ENCODE results near the gene DHCR24.

The DHCR24 gene

GRCh38 chr1:54816951-54817350, 70.0 kb downstream of the DHCR24 start:
- DNase-seq (ENCODE audit: extremely low spot score), result no peak
- POLR2A ChIA-PET, result no interaction called here
- TF ChIP-seq HDGF (IDR thresholded peaks at IDR 0.05; ENCODE audit: borderline replicate concordance), result no peak
- no peak for TF ChIP-seq CTBP1 (IDR thresholded peaks at IDR 0.05; ENCODE audit: borderline replicate concordance)
- no peak for TF ChIP-seq FOXM1 (IDR thresholded peaks at IDR 0.05; ENCODE audit: borderline replicate concordance)
- no peak for TF ChIP-seq PKNOX1 (IDR thresholded peaks at IDR 0.05)
- TF ChIP-seq SP1 (IDR thresholded peaks at IDR 0.05), result no peak
- no peak for TF ChIP-seq TARDBP (IDR thresholded peaks at IDR 0.05)
- TF ChIP-seq NFRKB (IDR thresholded peaks at IDR 0.05), result no peak
- no peak for TF ChIP-seq FOXK2 (IDR thresholded peaks at IDR 0.05)
- TF ChIP-seq ELF4 (IDR thresholded peaks at IDR 0.05), result no peak
- no peak for TF ChIP-seq BHLHE40 (IDR thresholded peaks at IDR 0.05; ENCODE audit: borderline replicate concordance)
- no peak for TF ChIP-seq ZNF384 (IDR thresholded peaks at IDR 0.05)
- TF ChIP-seq LEF1 (IDR thresholded peaks at IDR 0.05; ENCODE audit: borderline replicate concordance), result no peak
- TF ChIP-seq L3MBTL2 (conservative IDR thresholded peaks at IDR 0.05), result no peak
- no peak for TF ChIP-seq FOXA1 (IDR thresholded peaks at IDR 0.05)
- TF ChIP-seq SUZ12 (IDR thresholded peaks at IDR 0.05), result no peak
- no peak for TF ChIP-seq ARNT (IDR thresholded peaks at IDR 0.05)
- CTCF ChIA-PET, result no interaction called here

GRCh38 chr1:54816130-54816529, 70.9 kb downstream of the DHCR24 start:
- CTCF ChIA-PET, result no interaction called here

GRCh38 chr1:54815086-54815876, 71.7 kb downstream of the DHCR24 start:
- CTCF ChIA-PET, result interaction anchor here (1.0 kb wide), 1 partner anchor 694 kb away, joined by 4 read pairs; no protein-coding TSS in a partner anchor

More at GRCh38 chr1:54816130-54816529, 70.9 kb downstream of the DHCR24 start:
- DNase-seq (ENCODE audit: extremely low spot score), result no peak
- POLR2A ChIA-PET, result no interaction called here
- TF ChIP-seq FOXA1 (IDR thresholded peaks at IDR 0.05), result no peak
- TF ChIP-seq TARDBP (IDR thresholded peaks at IDR 0.05), result no peak
- TF ChIP-seq SP1 (IDR thresholded peaks at IDR 0.05), result no peak
- TF ChIP-seq SUZ12 (IDR thresholded peaks at IDR 0.05), result no peak
- TF ChIP-seq ELF4 (IDR thresholded peaks at IDR 0.05), result no peak
- TF ChIP-seq CTBP1 (IDR thresholded peaks at IDR 0.05; ENCODE audit: borderline replicate concordance), result no peak
- TF ChIP-seq ZNF384 (IDR thresholded peaks at IDR 0.05), result no peak
- no peak for TF ChIP-seq HDGF (IDR thresholded peaks at IDR 0.05; ENCODE audit: borderline replicate concordance)
- TF ChIP-seq BHLHE40 (IDR thresholded peaks at IDR 0.05; ENCODE audit: borderline replicate concordance), result no peak
- no peak for TF ChIP-seq NFRKB (IDR thresholded peaks at IDR 0.05)
- TF ChIP-seq LEF1 (IDR thresholded peaks at IDR 0.05; ENCODE audit: borderline replicate concordance), result no peak
- TF ChIP-seq FOXK2 (IDR thresholded peaks at IDR 0.05), result no peak
- TF ChIP-seq PKNOX1 (IDR thresholded peaks at IDR 0.05), result no peak
- no peak for TF ChIP-seq FOXM1 (IDR thresholded peaks at IDR 0.05; ENCODE audit: borderline replicate concordance)
- no peak for TF ChIP-seq L3MBTL2 (conservative IDR thresholded peaks at IDR 0.05)
- no peak for TF ChIP-seq ARNT (IDR thresholded peaks at IDR 0.05)

GRCh38 chr1:54814571-54814970, 72.4 kb downstream of the DHCR24 start:
- POLR2A ChIA-PET, result interaction anchor here (0.8 kb wide), 1 partner anchor 42 kb away, joined by 3 read pairs; no protein-coding TSS in a partner anchor
- TF ChIP-seq ZNF384 (IDR thresholded peaks at IDR 0.05) (no peak), L3MBTL2 (conservative IDR thresholded peaks at IDR 0.05) (no peak), ARNT (IDR thresholded peaks at IDR 0.05) (no peak), SUZ12 (IDR thresholded peaks at IDR 0.05) (no peak), CTBP1 (IDR thresholded peaks at IDR 0.05; ENCODE audit: borderline replicate concordance) (no peak), FOXK2 (IDR thresholded peaks at IDR 0.05) (no peak), FOXA1 (IDR thresholded peaks at IDR 0.05) (no peak), FOXM1 (IDR thresholded peaks at IDR 0.05; ENCODE audit: borderline replicate concordance) (no peak), NFRKB (IDR thresholded peaks at IDR 0.05) (no peak), TARDBP (IDR thresholded peaks at IDR 0.05) (no peak), PKNOX1 (IDR thresholded peaks at IDR 0.05) (no peak), ELF4 (IDR thresholded peaks at IDR 0.05) (no peak), HDGF (IDR thresholded peaks at IDR 0.05; ENCODE audit: borderline replicate concordance) (no peak)
- CTCF ChIA-PET, result interaction anchor here (1.0 kb wide), 1 partner anchor 693 kb away, joined by 4 read pairs; no protein-coding TSS in a partner anchor
- DNase-seq (ENCODE audit: extremely low spot score), result no peak

More at GRCh38 chr1:54815086-54815876, 71.7 kb downstream of the DHCR24 start:
- POLR2A ChIA-PET, result interaction anchor here (0.8 kb wide), 1 partner anchor 43 kb away, joined by 3 read pairs; no protein-coding TSS in a partner anchor
- no peak for DNase-seq (ENCODE audit: extremely low spot score)
- no peak for TF ChIP-seq HDGF (IDR thresholded peaks at IDR 0.05; ENCODE audit: borderline replicate concordance)
- no peak for TF ChIP-seq SUZ12 (IDR thresholded peaks at IDR 0.05)
- no peak for TF ChIP-seq NFRKB (IDR thresholded peaks at IDR 0.05)
- TF ChIP-seq BHLHE40 (IDR thresholded peaks at IDR 0.05; ENCODE audit: borderline replicate concordance), result no peak
- no peak for TF ChIP-seq ZNF384 (IDR thresholded peaks at IDR 0.05)

DNA sequence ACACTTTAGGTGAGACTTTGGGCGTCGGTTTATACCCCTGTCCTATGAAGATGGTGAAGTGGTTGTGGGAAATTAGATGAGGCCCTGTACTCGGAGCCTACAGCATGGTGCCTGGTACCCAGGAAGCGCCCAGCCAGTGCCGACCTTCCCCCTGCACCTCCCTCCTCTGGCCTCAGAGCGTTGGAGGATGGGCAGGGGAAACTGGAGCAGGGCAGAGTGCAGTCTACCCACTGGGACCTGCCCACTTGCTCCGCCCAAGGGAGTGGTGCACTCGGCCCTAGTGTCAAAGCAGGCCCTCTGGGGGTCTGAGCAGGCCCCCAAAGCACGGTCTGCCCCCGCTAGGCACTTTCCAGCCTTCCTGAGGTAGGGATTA, 72.9 kb downstream of the DHCR24 start:
- ChIA-PET CTCF (interaction anchor here (1.0 kb wide), 1 partner anchor 693 kb away, joined by 4 read pairs; no protein-coding TSS in a partner anchor), POLR2A (no interaction called here)
- TF ChIP-seq CTBP1 (IDR thresholded peaks at IDR 0.05; ENCODE audit: borderline replicate concordance) (no peak), FOXA1 (IDR thresholded peaks at IDR 0.05) (no peak), LEF1 (IDR thresholded peaks at IDR 0.05; ENCODE audit: borderline replicate concordance) (no peak), SP1 (IDR thresholded peaks at IDR 0.05) (no peak)
- no peak for DNase-seq (ENCODE audit: extremely low spot score)
